WTC11 (cell line): ENCODE data around the gene CALHM1. TPM values are rescaled to one million over a fixed set of nuclear protein-coding genes. Genes with fewer than 3 reads are reported as not detected.

Source experiments
- ATAC-seq: fragments of 200-7000 bp; cut with Tn5 transposase; 2 replicates; pipeline ENCODE4 v1.10.0; 2021; ENCODE audit warnings: mild to moderate bottlenecking, moderate library complexity
- CTCF ChIA-PET: fragments of 300-600 bp; sonication (Branson Sonifier 250); formaldehyde crosslinking; loops from one replicate; lab custom pipeline; 2021; ENCODE audit warnings: antibody characterized with exemption; lab: Charles Lee
- POLR2A ChIA-PET: fragments of 350-600 bp; sonication (Branson Sonifier 250); formaldehyde crosslinking; loops from one replicate; lab custom pipeline; 2021; ENCODE audit warnings: antibody characterized with exemption; lab: Charles Lee
- DNase-seq: peaks from one replicate; pipeline ENCODE4 v3.0.0; 2021; ENCODE audit warnings: low spot score
- H3K27ac Mint-ChIP-seq: 2 replicates; pipeline ENCODE4 v1.8.0; 2021; ENCODE audit warnings: mixed read lengths
- H3K27me3 Mint-ChIP-seq: 2 replicates; pipeline ENCODE4 v1.8.0; 2021; ENCODE audit warnings: low read depth, mild to moderate bottlenecking, moderate library complexity, mixed read lengths
- H3K36me3 Mint-ChIP-seq: 2 replicates; pipeline ENCODE4 v1.8.0; 2021; ENCODE audit warnings: mixed read lengths
- H3K4me1 Mint-ChIP-seq: 2 replicates; pipeline ENCODE4 v1.8.0; 2022; ENCODE audit warnings: mixed read lengths
- H3K4me3 Mint-ChIP-seq: 2 replicates; pipeline ENCODE4 v1.8.0; 2021; ENCODE audit warnings: mild to moderate bottlenecking, moderate library complexity, mixed read lengths
- H3K9me3 Mint-ChIP-seq: 2 replicates; pipeline ENCODE4 v1.8.0; 2021; ENCODE audit warnings: mixed read lengths
- CREB1 ChIP-seq: sonication (generic); formaldehyde crosslinking; IDR thresholded peaks from 2 replicates; pipeline ENCODE4 v1.8.0; 2023; ENCODE audit warnings: mild to moderate bottlenecking, missing genetic modification reagents
- KAT7 ChIP-seq: sonication (generic); formaldehyde crosslinking; IDR thresholded peaks from 2 replicates; pipeline ENCODE4 v1.8.1; 2023; ENCODE audit warnings: missing genetic modification reagents, mild to moderate bottlenecking, borderline replicate concordance
- MLX ChIP-seq: sonication (generic); formaldehyde crosslinking; IDR thresholded peaks from 2 replicates; pipeline ENCODE4 v1.8.1; 2023; ENCODE audit warnings: mild to moderate bottlenecking, missing genetic modification reagents, moderate library complexity
- MYBL2 ChIP-seq: sonication (generic); formaldehyde crosslinking; IDR thresholded peaks from 2 replicates; pipeline ENCODE4 v1.8.1; 2023; ENCODE audit warnings: mild to moderate bottlenecking, moderate library complexity, missing genetic modification reagents
- NR1H2 ChIP-seq: sonication (generic); formaldehyde crosslinking; IDR thresholded peaks from 2 replicates; pipeline ENCODE4 v1.9.0; 2021; ENCODE audit warnings: mild to moderate bottlenecking, moderate library complexity, missing genetic modification reagents
- NR3C1 ChIP-seq: sonication (generic); formaldehyde crosslinking; conservative IDR thresholded peaks from 2 replicates; pipeline ENCODE4 v1.8.1; 2023; ENCODE audit warnings: low read depth, mild to moderate bottlenecking, missing genetic modification reagents
- TEAD4 ChIP-seq: sonication (generic); formaldehyde crosslinking; IDR thresholded peaks from 2 replicates; pipeline ENCODE4 v1.8.0; 2022; ENCODE audit warnings: mild to moderate bottlenecking, missing genetic modification reagents
- ZBTB21 ChIP-seq: sonication (generic); formaldehyde crosslinking; IDR thresholded peaks from 2 replicates; pipeline ENCODE4 v1.8.1; 2023; ENCODE audit warnings: mild to moderate bottlenecking, missing genetic modification reagents, borderline replicate concordance
- ZNF232 ChIP-seq: sonication (generic); formaldehyde crosslinking; IDR thresholded peaks from 2 replicates; pipeline ENCODE4 v1.8.0; 2022; ENCODE audit warnings: mild to moderate bottlenecking, missing genetic modification reagents
- ZNF281 ChIP-seq: sonication (generic); formaldehyde crosslinking; IDR thresholded peaks from 2 replicates; pipeline ENCODE4 v1.8.0; 2023; ENCODE audit warnings: mild to moderate bottlenecking, missing genetic modification reagents
- ZNF423 ChIP-seq: fragments of 250-450 bp; sonication (Bioruptor Pico); IDR thresholded peaks from 2 replicates; pipeline ENCODE4 v2.1.2; 2022; ENCODE audit warnings: mild to moderate bottlenecking, moderate library complexity
- ZNF532 ChIP-seq: fragments of 250-450 bp; sonication (Bioruptor Pico); IDR thresholded peaks from 2 replicates; pipeline ENCODE4 v1.9.0; 2021; ENCODE audit warnings: mild to moderate bottlenecking, borderline replicate concordance
- total RNA-seq: library from RNA; stranded (reverse); gene quantifications from 3 replicates; pipeline ENCODE4 v1.2.3, GENCODE V29; 2021
- TF ChIP-seq, protein P1 (sequence below): sonication (generic); formaldehyde crosslinking; IDR thresholded peaks from 2 replicates; pipeline ENCODE4 v1.8.1; 2023; ENCODE audit warnings: mild to moderate bottlenecking, missing genetic modification reagents, borderline replicate concordance
- TF ChIP-seq, protein P2 (sequence below): fragments of 250-450 bp; sonication (Bioruptor Pico); conservative IDR thresholded peaks from 2 replicates; pipeline ENCODE4 v1.9.0; 2021; ENCODE audit warnings: mild to moderate bottlenecking
- TF ChIP-seq, protein P3 (sequence below): fragments of 250-450 bp; sonication (Bioruptor Pico); IDR thresholded peaks from 2 replicates; pipeline ENCODE4 v2.1.2; 2022; ENCODE audit warnings: mild to moderate bottlenecking, moderate library complexity
- TF ChIP-seq, protein P4 (sequence below): sonication (generic); formaldehyde crosslinking; IDR thresholded peaks from 2 replicates; pipeline ENCODE4 v1.8.1; 2022; ENCODE audit warnings: low read depth, mild to moderate bottlenecking, moderate library complexity, missing genetic modification reagents, borderline replicate concordance
- TF ChIP-seq, protein P5 (sequence below): sonication (generic); formaldehyde crosslinking; IDR thresholded peaks from 2 replicates; pipeline ENCODE4 v1.8.0; 2022; ENCODE audit warnings: mild to moderate bottlenecking, missing genetic modification reagents

Gene CALHM1
- total RNA-seq, 1 experiment from 2014 or later, result 0.39 TPM

DNA sequence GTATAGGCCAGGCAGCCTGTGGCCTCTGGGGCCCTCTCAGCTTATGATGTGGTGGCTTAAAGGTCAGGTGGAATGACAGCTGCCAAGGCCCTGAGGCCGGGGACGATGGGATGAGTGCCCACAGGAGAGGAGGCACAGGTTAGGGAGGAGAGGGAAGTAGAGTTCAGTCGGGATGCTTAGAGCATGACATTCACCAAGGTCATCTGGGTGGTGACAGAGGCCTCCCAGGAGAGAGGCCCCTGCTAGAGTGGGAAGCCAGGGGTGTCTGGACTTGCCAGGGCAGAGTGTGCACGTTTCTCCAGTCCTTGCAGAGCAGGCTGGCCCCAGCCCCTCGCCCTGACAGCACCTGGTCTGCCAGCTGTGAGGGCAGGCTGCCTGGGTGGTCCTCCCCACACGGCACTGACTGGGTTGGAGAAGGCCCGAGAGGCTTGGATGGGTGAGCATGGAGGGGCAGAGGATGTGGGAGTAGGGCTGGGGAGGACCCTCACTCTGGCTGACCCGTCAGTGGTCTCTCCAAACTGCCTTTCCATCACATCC is 1.5 kb downstream of the CALHM1 start (continued):
- TF ChIP-seq, protein P1, sequence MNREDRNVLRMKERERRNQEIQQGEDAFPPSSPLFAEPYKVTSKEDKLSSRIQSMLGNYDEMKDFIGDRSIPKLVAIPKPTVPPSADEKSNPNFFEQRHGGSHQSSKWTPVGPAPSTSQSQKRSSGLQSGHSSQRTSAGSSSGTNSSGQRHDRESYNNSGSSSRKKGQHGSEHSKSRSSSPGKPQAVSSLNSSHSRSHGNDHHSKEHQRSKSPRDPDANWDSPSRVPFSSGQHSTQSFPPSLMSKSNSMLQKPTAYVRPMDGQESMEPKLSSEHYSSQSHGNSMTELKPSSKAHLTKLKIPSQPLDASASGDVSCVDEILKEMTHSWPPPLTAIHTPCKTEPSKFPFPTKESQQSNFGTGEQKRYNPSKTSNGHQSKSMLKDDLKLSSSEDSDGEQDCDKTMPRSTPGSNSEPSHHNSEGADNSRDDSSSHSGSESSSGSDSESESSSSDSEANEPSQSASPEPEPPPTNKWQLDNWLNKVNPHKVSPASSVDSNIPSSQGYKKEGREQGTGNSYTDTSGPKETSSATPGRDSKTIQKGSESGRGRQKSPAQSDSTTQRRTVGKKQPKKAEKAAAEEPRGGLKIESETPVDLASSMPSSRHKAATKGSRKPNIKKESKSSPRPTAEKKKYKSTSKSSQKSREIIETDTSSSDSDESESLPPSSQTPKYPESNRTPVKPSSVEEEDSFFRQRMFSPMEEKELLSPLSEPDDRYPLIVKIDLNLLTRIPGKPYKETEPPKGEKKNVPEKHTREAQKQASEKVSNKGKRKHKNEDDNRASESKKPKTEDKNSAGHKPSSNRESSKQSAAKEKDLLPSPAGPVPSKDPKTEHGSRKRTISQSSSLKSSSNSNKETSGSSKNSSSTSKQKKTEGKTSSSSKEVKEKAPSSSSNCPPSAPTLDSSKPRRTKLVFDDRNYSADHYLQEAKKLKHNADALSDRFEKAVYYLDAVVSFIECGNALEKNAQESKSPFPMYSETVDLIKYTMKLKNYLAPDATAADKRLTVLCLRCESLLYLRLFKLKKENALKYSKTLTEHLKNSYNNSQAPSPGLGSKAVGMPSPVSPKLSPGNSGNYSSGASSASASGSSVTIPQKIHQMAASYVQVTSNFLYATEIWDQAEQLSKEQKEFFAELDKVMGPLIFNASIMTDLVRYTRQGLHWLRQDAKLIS, result no peak
- TF ChIP-seq NR1H2, result no peak
- TF ChIP-seq, protein P2, sequence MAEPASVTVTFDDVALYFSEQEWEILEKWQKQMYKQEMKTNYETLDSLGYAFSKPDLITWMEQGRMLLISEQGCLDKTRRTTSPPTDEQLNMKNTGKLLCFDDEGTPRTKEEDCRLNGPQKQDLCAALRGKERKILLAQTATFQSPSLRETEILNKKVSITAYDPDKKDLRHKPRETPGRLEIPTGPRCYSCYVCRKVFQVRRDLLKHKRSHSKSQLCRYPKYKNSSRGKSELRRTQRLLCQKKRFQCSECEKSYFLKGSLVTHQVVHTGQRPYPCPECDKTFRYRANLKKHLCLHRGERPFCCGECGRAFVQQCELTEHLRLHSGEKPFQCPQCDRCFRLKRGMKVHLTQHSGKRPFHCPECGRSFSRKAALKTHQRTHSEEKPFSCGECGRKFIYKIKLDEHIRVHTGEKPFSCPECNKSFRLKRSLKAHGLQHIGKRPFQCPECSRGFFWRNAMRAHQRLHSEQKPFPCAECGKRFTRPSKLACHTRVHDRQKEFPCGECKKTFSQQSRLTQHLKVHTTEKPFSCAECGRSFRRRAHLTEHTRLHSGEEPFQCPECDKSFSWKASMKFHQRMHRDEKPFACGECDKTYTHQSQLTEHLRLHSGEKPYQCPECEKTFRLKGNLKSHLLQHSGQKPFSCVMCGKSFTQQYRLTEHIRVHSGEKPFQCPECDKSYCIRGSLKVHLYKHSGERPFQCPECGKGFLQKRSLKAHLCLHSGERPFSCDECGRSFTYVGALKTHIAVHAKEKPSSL (CRISPR knock-in tag), result no peak
- TF ChIP-seq MYBL2, result no peak
- no peak for TF ChIP-seq ZNF532 (CRISPR knock-in tag)
- TF ChIP-seq NR3C1 (CRISPR knock-in tag), result no peak
- TF ChIP-seq ZNF423 (CRISPR knock-in tag), result no peak
- TF ChIP-seq, protein P3, sequence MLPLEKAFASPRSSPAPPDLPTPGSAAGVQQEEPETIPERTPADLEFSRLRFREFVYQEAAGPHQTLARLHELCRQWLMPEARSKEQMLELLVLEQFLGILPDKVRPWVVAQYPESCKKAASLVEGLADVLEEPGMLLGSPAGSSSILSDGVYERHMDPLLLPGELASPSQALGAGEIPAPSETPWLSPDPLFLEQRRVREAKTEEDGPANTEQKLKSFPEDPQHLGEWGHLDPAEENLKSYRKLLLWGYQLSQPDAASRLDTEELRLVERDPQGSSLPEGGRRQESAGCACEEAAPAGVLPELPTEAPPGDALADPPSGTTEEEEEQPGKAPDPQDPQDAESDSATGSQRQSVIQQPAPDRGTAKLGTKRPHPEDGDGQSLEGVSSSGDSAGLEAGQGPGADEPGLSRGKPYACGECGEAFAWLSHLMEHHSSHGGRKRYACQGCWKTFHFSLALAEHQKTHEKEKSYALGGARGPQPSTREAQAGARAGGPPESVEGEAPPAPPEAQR (CRISPR knock-in tag), result no peak
- TF ChIP-seq, protein P4, sequence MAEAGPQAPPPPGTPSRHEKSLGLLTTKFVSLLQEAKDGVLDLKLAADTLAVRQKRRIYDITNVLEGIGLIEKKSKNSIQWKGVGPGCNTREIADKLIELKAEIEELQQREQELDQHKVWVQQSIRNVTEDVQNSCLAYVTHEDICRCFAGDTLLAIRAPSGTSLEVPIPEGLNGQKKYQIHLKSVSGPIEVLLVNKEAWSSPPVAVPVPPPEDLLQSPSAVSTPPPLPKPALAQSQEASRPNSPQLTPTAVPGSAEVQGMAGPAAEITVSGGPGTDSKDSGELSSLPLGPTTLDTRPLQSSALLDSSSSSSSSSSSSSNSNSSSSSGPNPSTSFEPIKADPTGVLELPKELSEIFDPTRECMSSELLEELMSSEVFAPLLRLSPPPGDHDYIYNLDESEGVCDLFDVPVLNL (CRISPR knock-in tag), result no peak
- TF ChIP-seq CREB1 (CRISPR knock-in tag), result no peak
- no peak for TF ChIP-seq ZBTB21

DNA sequence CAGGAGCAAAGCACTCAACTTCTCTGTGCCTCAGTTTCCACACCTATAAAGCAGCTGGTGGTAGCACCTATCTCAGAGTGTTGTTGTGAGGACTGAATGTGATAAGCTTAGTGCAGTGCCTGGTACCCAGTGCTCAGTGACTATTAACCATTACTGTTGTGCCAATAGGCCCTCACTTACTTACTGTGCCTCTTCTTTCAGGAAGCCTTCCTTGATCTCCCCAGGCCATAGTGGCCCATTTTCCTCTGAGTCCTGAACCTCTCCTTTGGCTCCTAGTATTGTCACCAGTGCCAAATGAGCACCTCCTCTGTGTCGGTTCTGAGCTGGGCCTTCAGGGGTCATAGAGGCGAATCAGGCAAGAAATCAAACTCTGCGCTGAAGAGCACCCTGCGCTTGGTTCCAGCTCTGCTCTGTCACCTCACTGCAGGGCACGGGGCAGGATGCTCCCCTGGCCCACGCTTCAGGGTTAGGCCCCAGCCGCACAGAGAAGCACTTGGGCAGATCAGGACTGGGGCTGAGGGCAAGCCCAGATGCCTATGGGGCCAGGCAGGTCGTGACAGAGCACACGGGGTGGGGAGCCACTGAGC is 2.5 kb downstream of the CALHM1 start:
- Mint-ChIP-seq H3K36me3 (no peaks in the 10 kb centered on the region), H3K4me1 (peaks cover 6% of the 10 kb centered on the region; the same call in 1 of the 2 replicates), H3K9me3 (no peaks in the 10 kb centered on the region), H3K27me3 (no peaks in the 10 kb centered on the region), H3K4me3 (no peak overlapping the region), H3K27ac (no peak overlapping the region)
- no peak for DNase-seq
- CTCF ChIA-PET, result interaction anchor here (0.9 to 2.3 kb wide), 2 partner anchors 16 to 29 kb away, joined by 3 to 12 read pairs; no protein-coding TSS in a partner anchor
- POLR2A ChIA-PET, result no interaction called here
- no peak for ATAC-seq
- no peak for TF ChIP-seq KAT7 (CRISPR knock-in tag)
- TF ChIP-seq, protein P5, sequence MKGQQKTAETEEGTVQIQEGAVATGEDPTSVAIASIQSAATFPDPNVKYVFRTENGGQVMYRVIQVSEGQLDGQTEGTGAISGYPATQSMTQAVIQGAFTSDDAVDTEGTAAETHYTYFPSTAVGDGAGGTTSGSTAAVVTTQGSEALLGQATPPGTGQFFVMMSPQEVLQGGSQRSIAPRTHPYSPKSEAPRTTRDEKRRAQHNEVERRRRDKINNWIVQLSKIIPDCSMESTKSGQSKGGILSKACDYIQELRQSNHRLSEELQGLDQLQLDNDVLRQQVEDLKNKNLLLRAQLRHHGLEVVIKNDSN (CRISPR knock-in tag), result no peak
- TF ChIP-seq ZNF232, result no peak
- TF ChIP-seq MLX (CRISPR knock-in tag), result no peak
- TF ChIP-seq ZNF423 (CRISPR knock-in tag), result no peak
- TF ChIP-seq ZNF281 (CRISPR knock-in tag), result no peak
- no peak for TF ChIP-seq TEAD4 (CRISPR knock-in tag)
